GM18868 (cell line): ENCODE results near the gene FBXO38.

Experiments used
- ATAC-seq: cut with Tn5 transposase; IDR thresholded peaks from one replicate; pipeline ENCODE4 v1.9.1; 2021; ENCODE audit warnings: mild to moderate bottlenecking, moderate library complexity; ENCODE audit not compliant: unreplicated experiment

The FBXO38 gene

GRCh38 chr5:148381906-148382305 is 1.9 kb upstream of the FBXO38 start:
- ATAC-seq: no peak

GRCh38 chr5:148382961-148383360 is 797 bp upstream of the FBXO38 start:
- ATAC-seq: no peak

GRCh38 chr5:148384380-148384737 is 601 bp downstream of the FBXO38 start:
- ATAC-seq: peak; percentile 12

GRCh38 chr5:148385094-148385493 is 1.3 kb downstream of the FBXO38 start:
- no peak for ATAC-seq

- no peak for ATAC-seq
These were observed 2.3 kb downstream of the FBXO38 start for GRCh38 chr5:148386041-148386440.

GRCh38 chr5:148387325-148387724 is 3.6 kb downstream of the FBXO38 start:
- no peak for ATAC-seq

GRCh38 chr5:148388696-148389095 is 4.9 kb downstream of the FBXO38 start:
- ATAC-seq: no peak

- ATAC-seq: no peak
These were observed 7.2 kb downstream of the FBXO38 start for GRCh38 chr5:148390914-148391313.

- ATAC-seq: no peak
These were observed 7.7 kb downstream of the FBXO38 start for GRCh38 chr5:148391422-148391821.

GRCh38 chr5:148393390-148393741 is 9.6 kb downstream of the FBXO38 start:
- no peak for ATAC-seq

- ATAC-seq: no peak
These were observed 10.8 kb downstream of the FBXO38 start for GRCh38 chr5:148394587-148395019.

GRCh38 chr5:148395031-148395430 is 11.3 kb downstream of the FBXO38 start:
- no peak for ATAC-seq

- ATAC-seq: no peak
These were observed 14.3 kb downstream of the FBXO38 start for GRCh38 chr5:148397968-148398595.

- no peak for ATAC-seq
These were observed 15.0 kb downstream of the FBXO38 start for GRCh38 chr5:148398698-148399121.

- no peak for ATAC-seq
These were observed 17.8 kb downstream of the FBXO38 start for GRCh38 chr5:148401604-148402003.

- ATAC-seq: peak; percentile 96
These were observed 19.6 kb downstream of the FBXO38 start for GRCh38 chr5:148403344-148403743.

- ATAC-seq: no peak
These were observed 22.6 kb downstream of the FBXO38 start for GRCh38 chr5:148406406-148406805.

- no peak for ATAC-seq
These were observed 24.3 kb downstream of the FBXO38 start for GRCh38 chr5:148408092-148408491.

GRCh38 chr5:148412124-148412523 is 28.4 kb downstream of the FBXO38 start:
- ATAC-seq: no peak

GRCh38 chr5:148414833-148415232 is 31.1 kb downstream of the FBXO38 start:
- no peak for ATAC-seq

GRCh38 chr5:148416416-148416815 is 32.7 kb downstream of the FBXO38 start:
- ATAC-seq: no peak

- no peak for ATAC-seq
These were observed 33.2 kb downstream of the FBXO38 start for GRCh38 chr5:148416921-148417320.

GRCh38 chr5:148418511-148418910 is 34.8 kb downstream of the FBXO38 start:
- no peak for ATAC-seq
